CD4-positive, alpha-beta T cell treated with Interleukin-17A for 1 hour (primary cell): ENCODE data around the gene SEMA6B.

Experiments
- DNase-seq: peaks from one replicate; pipeline ENCODE4 v3.0.0-alpha.2; 2020

SEMA6B gene

DNA sequence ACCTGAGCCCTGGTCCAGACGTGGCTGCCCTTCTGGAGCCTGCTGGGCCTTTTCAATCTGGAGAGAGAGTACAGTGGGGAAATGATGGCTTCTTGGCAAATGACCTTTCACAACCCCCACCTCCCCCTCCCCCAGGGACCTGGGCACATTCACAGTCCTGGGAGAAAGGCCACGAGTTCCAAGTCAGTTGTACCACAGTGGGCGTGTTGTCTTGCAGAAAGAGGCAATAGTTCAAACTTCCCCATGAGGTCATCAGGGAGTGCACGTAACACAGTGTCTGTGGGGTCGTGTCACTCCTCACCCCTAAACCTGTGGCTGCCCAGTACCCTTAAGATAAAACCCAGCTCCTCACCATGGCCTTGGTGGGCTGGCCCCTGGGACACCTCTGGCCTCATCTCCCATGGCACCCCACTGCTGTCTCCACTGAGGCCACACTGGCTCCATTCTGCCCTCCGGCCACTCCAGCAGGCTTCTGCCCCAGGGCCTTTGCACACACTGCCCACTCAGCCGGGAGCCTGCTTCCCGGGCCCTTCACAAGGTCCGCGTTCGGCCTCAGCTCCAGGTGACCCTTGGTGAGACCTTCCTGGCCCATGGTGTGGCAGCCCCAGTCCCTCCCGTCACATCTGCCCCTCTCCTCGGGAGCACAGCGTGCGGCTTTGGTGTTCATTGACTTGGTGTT is 54.5 kb downstream of the SEMA6B start:
- DNase-seq = no peak

DNA sequence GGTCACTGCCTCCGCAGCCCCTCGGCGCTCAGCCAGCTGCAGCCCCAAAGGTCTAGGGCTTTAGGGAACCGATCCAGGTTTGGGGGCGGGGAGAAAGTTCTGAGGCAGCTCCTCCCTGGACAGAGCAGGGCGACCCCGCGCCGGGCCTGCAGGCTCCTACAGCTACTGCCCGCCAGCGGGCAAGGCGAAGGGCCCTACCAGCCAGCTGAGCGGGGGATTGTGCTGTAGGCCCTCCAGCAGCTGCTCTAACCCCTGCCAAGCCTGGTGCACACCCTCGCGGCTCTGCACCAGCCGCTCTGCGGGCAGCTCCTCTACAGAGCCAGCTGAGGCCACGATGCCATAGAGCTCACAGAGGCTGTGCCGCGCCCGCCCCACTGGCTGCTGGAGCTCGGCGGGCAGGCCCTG is 55.2 kb downstream of the SEMA6B start:
- DNase-seq = no peak

DNA sequence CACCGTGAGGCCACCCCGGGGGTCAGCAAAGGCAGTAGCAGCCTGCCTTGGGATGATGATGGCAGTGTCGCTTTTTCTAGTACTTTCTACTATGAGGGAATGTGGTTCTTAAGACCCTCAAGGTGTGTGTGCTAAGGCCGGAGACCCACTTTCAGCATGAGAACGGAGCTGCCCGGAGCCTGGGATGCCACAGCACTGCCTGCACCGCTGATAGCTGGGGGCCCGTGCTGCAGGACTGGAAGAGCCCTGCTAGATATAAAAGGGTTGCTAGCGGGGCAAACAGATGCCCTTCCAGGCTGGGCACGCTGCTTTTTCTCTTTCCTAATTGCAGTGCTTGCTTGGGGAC is 55.7 kb downstream of the SEMA6B start:
- no peak for DNase-seq

DNA sequence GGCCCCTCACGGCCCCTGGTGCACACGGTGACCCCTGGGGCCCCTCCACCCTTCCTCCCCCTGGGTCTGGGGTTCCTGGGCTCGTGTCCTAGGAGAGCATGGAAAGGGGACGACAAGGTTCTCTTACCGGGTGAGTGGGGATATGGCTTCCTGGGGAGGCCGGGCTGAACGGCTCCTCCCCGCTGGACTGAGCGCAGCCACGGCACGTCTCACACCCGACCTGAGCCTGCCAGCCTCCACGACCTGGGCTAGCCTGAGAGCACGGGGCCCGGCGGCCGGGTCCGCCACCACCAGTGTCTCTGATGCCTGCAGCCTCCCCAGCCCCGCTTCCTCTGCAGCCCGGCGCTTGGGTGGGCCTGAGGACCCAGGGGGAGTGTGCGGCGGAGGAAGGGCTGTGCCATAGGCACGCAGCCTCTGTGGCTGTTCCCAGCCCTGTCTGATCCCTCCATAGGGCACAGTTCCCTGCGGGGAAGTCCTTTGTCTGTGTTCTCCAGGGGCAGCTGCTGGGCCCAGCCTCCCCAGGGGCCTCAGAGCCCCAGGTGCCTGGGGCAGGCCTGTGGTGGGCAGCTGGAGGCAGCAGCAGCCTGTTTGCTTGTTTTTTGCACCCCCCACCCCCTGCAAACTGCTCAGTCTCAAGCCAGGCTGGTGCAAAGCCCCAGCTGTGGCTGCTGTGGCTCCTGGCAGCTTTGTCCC is 56.2 kb downstream of the SEMA6B start:
- no peak for DNase-seq

- no peak for DNase-seq
These were observed 57.0 kb downstream of the SEMA6B start for GRCh38 chr19:4502282-4503131.

DNA sequence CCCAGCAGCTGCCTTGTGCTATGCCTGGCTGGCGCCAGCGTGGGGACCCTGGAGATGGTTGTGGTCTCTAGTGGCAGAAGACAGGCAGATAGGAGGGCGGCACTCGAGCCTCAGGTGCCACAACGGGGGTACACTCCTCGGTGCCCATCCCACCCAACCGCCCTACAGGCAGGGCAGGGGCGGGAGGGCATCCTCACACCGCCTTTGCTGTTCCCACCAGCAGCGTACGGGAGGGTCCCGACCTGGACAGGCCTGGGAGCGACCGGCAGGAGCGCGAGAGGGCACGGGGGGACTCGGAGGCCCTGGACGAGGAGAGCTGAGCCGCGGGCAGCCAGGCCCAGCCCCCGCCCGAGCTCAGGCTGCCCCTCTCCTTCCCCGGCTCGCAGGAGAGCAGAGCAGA is 57.8 kb downstream of the SEMA6B start:
- no peak for DNase-seq

- no peak for DNase-seq
These were observed 58.5 kb downstream of the SEMA6B start for GRCh38 chr19:4500841-4501591.

DNA sequence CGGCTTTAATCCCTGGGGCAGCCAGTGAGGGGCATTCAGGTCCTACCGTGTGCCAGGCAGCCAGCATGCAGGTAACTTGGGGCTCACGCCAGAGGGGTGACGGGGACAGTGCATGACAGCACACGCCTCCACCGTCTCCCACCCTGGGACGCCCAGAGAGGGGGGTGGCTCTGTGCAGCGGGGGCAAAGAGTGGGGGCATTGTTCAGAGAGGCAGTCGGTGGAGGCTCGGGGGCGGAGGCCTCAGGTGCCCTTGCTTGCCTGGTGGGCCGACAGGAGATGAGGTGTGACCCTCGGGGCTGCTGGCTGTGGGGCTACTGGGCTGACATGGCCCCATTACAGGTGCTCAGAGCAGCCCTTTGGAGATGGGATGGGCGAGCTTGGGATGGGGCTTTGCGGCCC is 59.6 kb downstream of the SEMA6B start:
- no peak for DNase-seq

GRCh38 chr19:4499318-4499717 is 60.2 kb downstream of the SEMA6B start:
- DNase-seq = no peak

GRCh38 chr19:4498694-4499093 is 60.8 kb downstream of the SEMA6B start:
- DNase-seq = no peak

DNA sequence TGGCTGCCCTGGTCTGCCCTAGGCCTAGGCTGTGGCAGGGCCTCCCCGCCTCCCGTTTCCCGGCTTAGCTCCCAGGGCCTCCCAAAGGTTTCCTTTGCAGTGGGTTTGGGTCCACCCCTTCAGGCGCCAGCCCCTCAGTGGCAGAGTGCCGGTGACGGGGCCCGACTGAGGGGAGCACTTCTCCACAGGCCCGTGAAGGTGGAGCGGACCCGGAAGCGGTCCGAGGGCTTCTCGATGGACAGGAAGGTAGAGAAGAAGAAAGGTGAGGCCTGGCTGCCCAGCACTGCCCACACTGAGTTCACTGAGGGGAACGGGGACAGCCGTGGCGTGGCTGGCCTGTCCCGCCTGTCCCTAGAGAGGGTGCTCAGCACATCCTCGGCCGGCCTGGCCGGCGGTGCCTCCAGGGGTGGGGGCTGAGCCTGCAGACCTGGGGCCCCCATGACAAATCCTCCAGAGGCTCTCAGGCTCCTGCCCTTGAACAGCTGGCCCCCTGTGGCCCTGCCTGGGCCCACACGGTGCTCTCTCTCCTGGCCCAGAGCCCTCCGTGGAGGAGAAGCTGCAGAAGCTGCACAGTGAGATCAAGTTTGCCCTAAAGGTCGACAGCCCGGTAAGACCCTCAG is 61.6 kb downstream of the SEMA6B start:
- DNase-seq = no peak

DNA sequence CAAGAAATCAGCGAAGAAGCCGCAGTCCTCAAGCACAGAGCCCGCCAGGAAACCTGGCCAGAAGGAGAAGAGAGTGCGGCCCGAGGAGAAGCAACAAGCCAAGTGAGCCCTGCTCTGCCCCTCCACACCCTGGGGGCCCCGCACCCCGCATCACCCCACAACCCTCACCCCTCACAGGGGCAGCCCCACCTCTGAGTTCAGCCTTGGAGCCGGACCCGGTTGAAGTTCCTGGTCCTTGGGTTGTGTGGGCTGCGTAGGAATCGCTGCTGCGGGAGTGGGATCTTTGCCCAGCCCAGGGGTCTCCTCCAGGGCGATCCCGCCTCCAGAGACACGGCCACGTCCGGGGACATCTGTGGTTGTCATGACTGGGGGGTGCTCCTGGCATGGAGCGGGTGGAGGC is 63.2 kb downstream of the SEMA6B start:
- DNase-seq = no peak

DNA sequence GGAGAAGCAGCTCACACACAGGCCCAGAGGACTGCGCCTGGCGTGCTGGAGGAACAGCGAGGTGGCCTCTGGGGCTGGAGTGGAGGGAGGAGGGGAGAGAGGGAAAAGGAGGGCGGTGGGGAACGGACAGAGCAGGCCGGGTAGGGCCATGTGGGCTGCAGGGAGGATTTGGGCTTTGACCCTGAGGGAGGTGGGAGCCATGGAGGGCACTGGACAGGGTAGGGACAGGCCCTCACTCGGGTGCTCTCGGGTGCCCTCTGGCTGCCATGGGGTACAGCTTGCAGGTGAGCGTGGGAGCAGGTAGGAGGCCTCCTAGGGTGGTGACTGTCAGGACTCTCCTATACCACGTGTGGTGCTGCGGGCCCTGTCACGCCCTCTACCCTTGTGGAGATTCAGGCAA is 64.0 kb downstream of the SEMA6B start:
- no peak for DNase-seq

DNA sequence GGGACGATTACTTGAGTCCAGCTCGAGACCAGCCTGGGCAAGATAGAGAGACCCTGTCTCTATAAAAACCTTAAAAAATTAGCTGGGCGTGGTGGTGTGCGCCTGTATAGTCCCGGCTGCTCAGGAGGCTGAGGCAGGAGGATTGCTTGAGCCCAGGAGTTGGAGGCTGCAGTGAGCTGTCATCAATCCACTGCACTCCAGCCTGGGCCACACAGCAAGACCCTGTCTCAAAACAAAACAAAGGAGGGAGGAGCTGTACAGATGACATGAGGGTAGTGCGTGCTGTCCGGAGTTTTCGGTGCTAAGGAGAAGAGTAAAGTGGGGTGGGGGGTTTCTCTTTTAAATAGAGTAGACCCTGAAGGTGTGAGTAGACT is 64.8 kb downstream of the SEMA6B start:
- DNase-seq = no peak

DNA sequence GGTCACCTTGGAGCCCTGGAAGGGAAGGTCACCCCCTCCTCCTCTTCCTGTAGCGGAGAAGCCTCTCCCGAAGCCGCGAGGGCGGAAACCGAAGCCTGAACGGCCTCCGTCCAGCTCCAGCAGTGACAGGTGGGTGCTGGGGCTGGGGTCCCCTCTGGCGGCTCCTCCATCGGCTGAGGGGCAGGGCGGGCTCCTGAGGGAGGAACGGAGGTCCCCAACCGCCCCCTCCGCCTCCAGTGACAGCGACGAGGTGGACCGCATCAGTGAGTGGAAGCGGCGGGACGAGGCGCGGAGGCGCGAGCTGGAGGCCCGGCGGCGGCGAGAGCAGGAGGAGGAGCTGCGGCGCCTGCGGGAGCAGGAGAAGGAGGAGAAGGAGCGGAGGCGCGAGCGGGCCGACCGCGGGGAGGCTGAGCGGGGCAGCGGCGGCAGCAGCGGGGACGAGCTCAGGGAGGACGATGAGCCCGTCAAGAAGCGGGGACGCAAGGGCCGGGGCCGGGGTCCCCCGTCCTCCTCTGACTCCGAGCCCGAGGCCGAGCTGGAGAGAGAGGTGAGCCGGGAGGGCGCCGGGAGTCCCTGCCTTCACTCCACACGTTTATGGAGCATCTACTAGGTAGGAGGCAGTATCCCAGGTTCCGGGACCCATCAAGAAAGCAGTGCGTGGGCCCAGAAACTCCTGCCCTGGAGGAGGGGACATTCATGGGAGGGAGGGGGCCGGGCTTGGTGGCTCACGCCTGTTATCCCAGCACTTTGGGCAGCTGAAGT is 65.4 kb downstream of the SEMA6B start:
- no peak for DNase-seq

GRCh38 chr19:4493104-4493928 is 66.2 kb downstream of the SEMA6B start:
- DNase-seq = no peak
